Fibroblast of lung (primary cell): ENCODE measurements around the gene SMPD2. TPM values are rescaled to one million over a fixed set of nuclear protein-coding genes. Genes with fewer than 3 reads are reported as not detected.
"Not testable (repeated sequence)": the region's sequence is repeated elsewhere in the genome, so short reads cannot be mapped to it uniquely, and the experiment has no call there.

Experiments
- DNase-seq, 2 donors: peaks; one replicate each; pipeline versions ENCODE4 v3.0.0 to v3.0.0-alpha.2; 2010; ENCODE audit warnings: low read depth in 2 of 2
- H2AFZ ChIP-seq: 2 replicates; pipeline ENCODE4 v1.5.1; 2012; ENCODE audit warnings: low read length, control low read depth, inconsistent platforms
- H3K27ac ChIP-seq: 2 replicates; pipeline ENCODE4 v1.5.1; 2011; ENCODE audit warnings: low read length, control low read depth; ENCODE audit not compliant: insufficient read depth
- H3K27me3 ChIP-seq: 2 replicates; pipeline ENCODE4 v1.5.1; 2011; ENCODE audit warnings: mild to moderate bottlenecking, low read length; ENCODE audit not compliant: control insufficient read depth, insufficient read depth
- H3K36me3 ChIP-seq: 2 replicates; pipeline ENCODE4 v1.5.1; 2011; ENCODE audit warnings: low read length; ENCODE audit not compliant: control insufficient read depth, insufficient read depth
- H3K4me1 ChIP-seq: 2 replicates; pipeline ENCODE4 v1.5.1; 2011; ENCODE audit warnings: low read length; ENCODE audit not compliant: control insufficient read depth, insufficient read depth; ENCODE audit errors: extremely low read depth
- H3K4me2 ChIP-seq: 2 replicates; pipeline ENCODE4 v1.5.1; 2011; ENCODE audit warnings: low read length, control low read depth; ENCODE audit not compliant: insufficient read depth; ENCODE audit errors: extremely low read depth
- H3K4me3 ChIP-seq, 4 experiments: fragments of 200-600 bp in 1 of 4; sonication (generic) in 1 of 4; replicated peaks in 1 of 4; 2 replicates each; pipeline ENCODE4 v1.5.1; 2011 to 2016; ENCODE audit warnings: low read length in 4 of 4, low read depth in 3 of 4, mild to moderate bottlenecking in 3 of 4, control low read depth in 2 of 4, inconsistent platforms in 1 of 4, mixed read lengths in 1 of 4; ENCODE audit not compliant: insufficient read depth in 1 of 4; ENCODE audit errors: control extremely low read depth in 1 of 4
- H3K79me2 ChIP-seq: 2 replicates; pipeline ENCODE4 v1.5.1; 2012; ENCODE audit warnings: mild to moderate bottlenecking, low read length, inconsistent platforms; ENCODE audit not compliant: control insufficient read depth, insufficient read depth
- H3K9ac ChIP-seq: 2 replicates; pipeline ENCODE4 v1.5.1; 2011; ENCODE audit warnings: mild to moderate bottlenecking, low read length, control low read depth; ENCODE audit not compliant: insufficient read depth
- H3K9me3 ChIP-seq: 2 replicates; pipeline ENCODE4 v1.5.1; 2012; ENCODE audit warnings: low read depth, low read length; ENCODE audit not compliant: control insufficient read depth, insufficient read depth
- H4K20me1 ChIP-seq: 2 replicates; pipeline ENCODE4 v1.5.1; 2011; ENCODE audit warnings: low read length; ENCODE audit not compliant: control insufficient read depth, insufficient read depth; ENCODE audit errors: extremely low read depth
- EZH2 ChIP-seq: IDR thresholded peaks from 2 replicates; pipeline ENCODE4 v1.5.1; 2012; ENCODE audit warnings: low read length, control low read depth, mild to moderate bottlenecking; ENCODE audit errors: missing control alignments
- polyA plus RNA-seq, 2 donors: library from polyadenylated mRNA; depleted of rRNA in 1 of 2; stranded (reverse) in 1 of 2; unstranded in 1 of 2; fragments of >200 nt; gene quantifications; 2 replicates each; pipeline ENCODE4 v1.2.1, GENCODE V29; 2011 to 2012; ENCODE audit warnings: missing spikeins in 1 of 2
- total RNA-seq: library from RNA; depleted of rRNA; stranded (reverse); fragments of >200 nt; gene quantifications from 2 replicates; pipeline ENCODE4 v1.2.1, GENCODE V29; 2014
- TF ChIP-seq, protein P1 (sequence below), 2 donors: IDR thresholded peaks in 1 of 2; conservative IDR thresholded peaks in 1 of 2; 1 replicate in 1 of 2; 2 replicates in 1 of 2; pipeline ENCODE4 v1.5.1; 2011 to 2012; ENCODE audit warnings: low read length in 2 of 2, control low read depth in 1 of 2, inconsistent platforms in 1 of 2, low read depth in 1 of 2, mild to moderate bottlenecking in 1 of 2

SMPD2 gene
- total and polyA plus RNA-seq, 2 donors (not counting 1 experiment from before 2014, with no cell fraction given): 5.5 to 7.9 TPM

DNA sequence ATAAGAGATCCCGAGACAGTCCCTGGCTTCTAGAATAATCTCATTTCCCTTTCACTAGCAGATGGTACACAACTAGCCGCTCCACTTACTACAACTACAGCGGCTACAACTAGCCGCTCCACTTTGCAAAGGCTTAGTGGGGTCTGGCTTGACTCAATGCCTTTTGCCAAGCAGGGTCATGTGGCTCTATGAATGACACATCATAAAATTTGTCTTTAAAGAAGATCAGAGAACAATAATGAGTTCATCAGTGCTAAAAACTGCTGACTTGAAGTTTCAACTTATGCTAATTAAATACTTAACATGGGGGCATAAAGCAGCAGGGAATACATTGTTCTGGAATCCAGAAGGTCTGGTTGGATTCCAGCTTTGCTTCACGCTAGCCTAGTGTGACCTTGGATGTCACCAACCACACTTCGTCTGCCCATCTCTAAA is 17.1 kb downstream of the SMPD2 start:
- Histone ChIP-seq H3K27ac (peak overlapping the region; percentile 80), H3K36me3 (peaks cover 3% of the 10 kb centered on the region), H3K4me2 (peak overlapping the region; percentile 74), H3K9me3 (no peaks in the 10 kb centered on the region), H3K4me3 (peak overlapping the region in 2 of 4 experiments; percentile 60 to 93), H4K20me1 (no peaks in the 10 kb centered on the region), H2AFZ (no peak overlapping the region), H3K79me2 (peaks cover 24% of the 10 kb centered on the region), H3K27me3 (no peaks in the 10 kb centered on the region), H3K9ac (no peak overlapping the region), H3K4me1 (peaks cover 7% of the 10 kb centered on the region)
- no peak for DNase-seq
- no peak for TF ChIP-seq EZH2
- TF ChIP-seq, protein P1, sequence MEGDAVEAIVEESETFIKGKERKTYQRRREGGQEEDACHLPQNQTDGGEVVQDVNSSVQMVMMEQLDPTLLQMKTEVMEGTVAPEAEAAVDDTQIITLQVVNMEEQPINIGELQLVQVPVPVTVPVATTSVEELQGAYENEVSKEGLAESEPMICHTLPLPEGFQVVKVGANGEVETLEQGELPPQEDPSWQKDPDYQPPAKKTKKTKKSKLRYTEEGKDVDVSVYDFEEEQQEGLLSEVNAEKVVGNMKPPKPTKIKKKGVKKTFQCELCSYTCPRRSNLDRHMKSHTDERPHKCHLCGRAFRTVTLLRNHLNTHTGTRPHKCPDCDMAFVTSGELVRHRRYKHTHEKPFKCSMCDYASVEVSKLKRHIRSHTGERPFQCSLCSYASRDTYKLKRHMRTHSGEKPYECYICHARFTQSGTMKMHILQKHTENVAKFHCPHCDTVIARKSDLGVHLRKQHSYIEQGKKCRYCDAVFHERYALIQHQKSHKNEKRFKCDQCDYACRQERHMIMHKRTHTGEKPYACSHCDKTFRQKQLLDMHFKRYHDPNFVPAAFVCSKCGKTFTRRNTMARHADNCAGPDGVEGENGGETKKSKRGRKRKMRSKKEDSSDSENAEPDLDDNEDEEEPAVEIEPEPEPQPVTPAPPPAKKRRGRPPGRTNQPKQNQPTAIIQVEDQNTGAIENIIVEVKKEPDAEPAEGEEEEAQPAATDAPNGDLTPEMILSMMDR (conservative IDR thresholded peaks at IDR 0.05 in 1 of 2, IDR thresholded peaks at IDR 0.05 in 1 of 2; ENCODE audit: low read depth in 1 of 2, low read length in 2 of 2): no peak

DNA sequence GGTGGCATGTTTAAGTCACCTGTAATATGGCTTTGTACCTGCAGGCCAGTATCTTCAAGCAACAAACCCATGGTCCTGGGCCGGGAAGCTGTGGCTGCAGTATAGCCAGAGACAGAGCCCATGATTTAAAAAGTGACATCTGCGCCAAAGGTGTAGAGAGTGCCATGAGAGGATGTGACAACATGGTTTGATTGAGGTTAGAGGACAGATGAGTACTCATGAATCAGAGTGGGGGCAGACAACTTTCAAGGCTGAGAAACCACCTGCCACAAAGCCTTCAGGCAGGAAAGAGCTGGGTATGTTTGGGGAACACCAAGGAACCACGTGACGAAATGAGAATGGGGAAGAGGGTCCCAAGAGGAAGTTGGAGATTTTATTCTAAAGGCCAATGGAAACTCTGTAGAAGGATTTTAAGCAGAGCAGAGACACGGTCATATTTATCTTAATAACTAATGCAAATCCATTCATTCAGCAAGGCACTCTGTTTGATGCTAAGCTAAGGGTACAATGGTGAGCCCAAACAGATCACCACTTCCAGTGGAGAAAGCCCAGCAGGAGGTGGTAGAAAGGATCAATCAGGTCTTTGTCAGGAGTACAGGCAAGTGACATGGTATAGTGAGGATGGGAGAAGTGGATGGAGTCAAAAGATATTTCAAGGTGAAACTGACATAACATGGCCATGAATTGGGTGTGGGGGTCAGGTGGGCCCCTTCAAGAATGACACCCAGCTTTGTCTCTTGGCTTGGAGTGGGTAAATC is 18.4 kb downstream of the SMPD2 start:
- Histone ChIP-seq H3K36me3 (no peaks in the 10 kb centered on the region), H4K20me1 (no peaks in the 10 kb centered on the region), H3K4me2 (no peak overlapping the region), H3K79me2 (peaks cover 19% of the 10 kb centered on the region), H3K27ac (no peak overlapping the region), H3K4me3 (no peak overlapping the region), H3K9ac (no peak overlapping the region), H3K27me3 (no peaks in the 10 kb centered on the region), H3K9me3 (no peaks in the 10 kb centered on the region), H3K4me1 (peaks cover 7% of the 10 kb centered on the region), H2AFZ (no peak overlapping the region)
- no peak for DNase-seq
- TF ChIP-seq, protein P1 (conservative IDR thresholded peaks at IDR 0.05 in 1 of 2, IDR thresholded peaks at IDR 0.05 in 1 of 2; ENCODE audit: low read depth in 1 of 2, low read length in 2 of 2): no peak
- TF ChIP-seq EZH2: no peak

DNA sequence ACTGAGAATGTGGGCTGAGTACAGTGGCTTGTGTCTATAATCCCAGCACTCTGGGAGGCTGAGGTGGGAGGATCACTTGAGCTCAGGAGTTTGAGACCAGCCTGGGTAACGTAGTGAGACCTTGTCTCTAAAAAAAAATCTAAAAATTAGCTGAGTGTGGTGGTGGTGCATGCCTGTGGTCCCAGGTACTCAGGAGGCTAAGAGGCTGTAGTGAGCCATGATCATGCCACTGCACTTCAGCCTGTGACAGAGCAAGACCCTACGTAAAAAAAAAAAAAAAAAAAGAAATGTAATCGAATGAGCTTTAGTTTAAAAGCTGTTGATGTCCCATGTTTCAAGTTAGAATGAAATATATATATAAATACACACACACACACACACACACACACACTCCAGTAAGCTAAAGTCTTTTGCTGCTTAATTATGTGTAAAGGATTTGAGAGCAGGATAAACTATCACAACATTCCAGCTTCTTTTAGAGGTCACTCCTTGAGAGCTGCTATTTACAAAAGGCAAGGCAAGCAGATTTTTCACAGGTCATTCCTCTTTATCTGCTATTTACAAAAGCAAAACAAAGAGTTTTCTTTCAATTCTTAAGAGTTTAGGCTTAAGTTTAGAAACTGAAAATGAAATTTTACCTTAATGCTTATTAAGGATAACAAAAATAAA is 19.8 kb downstream of the SMPD2 start:
- TF ChIP-seq, protein P1 (conservative IDR thresholded peaks at IDR 0.05 in 1 of 2, IDR thresholded peaks at IDR 0.05 in 1 of 2; ENCODE audit: low read depth in 1 of 2, low read length in 2 of 2): no peak
- no peak for TF ChIP-seq EZH2
- peak in 1 of 2 donors; percentile 35 for DNase-seq
- H3K9ac ChIP-seq: no peak overlapping the region

DNA sequence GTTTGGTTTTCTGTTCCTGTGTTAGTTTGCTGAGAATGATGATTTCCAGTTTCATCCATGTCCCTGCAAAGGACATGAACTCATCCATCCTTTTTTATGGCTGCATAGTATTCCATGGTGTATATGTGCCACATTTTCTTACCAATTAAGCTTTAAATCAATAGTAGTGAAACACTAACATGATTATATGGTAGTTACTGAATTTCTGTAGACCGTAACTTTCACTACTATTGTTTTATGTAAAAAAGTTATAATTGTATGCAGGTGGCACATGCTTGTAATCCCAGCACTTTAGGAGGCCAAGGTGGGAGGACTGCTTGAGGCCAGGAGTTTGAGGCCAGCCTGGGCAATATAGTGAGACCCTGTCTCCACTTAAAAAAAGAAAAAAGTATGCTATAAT is 20.7 kb downstream of the SMPD2 start:
- not testable (repeated sequence) for H3K27me3 ChIP-seq, H3K4me2 ChIP-seq, H3K79me2 ChIP-seq, H2AFZ ChIP-seq, H4K20me1 ChIP-seq, DNase-seq, H3K27ac ChIP-seq, H3K9ac ChIP-seq, H3K4me1 ChIP-seq, H3K9me3 ChIP-seq, H3K4me3 ChIP-seq, H3K36me3 ChIP-seq

More for the DNA sequence above, 19.8 kb downstream of the SMPD2 start:
- no peaks in the 10 kb centered on the region for H3K27me3 ChIP-seq
- H3K27ac ChIP-seq: no peak overlapping the region
- peaks cover 8% of the 10 kb centered on the region for H3K79me2 ChIP-seq
- no peak overlapping the region for H3K4me2 ChIP-seq
- no peak overlapping the region for H2AFZ ChIP-seq
- H3K36me3 ChIP-seq: no peaks in the 10 kb centered on the region
- no peaks in the 10 kb centered on the region for H3K9me3 ChIP-seq
- H3K4me3 ChIP-seq: no peak overlapping the region
- H4K20me1 ChIP-seq: no peaks in the 10 kb centered on the region
- H3K4me1 ChIP-seq: peaks cover 4% of the 10 kb centered on the region
